H9 (cell line): ENCODE measurements around the gene TNPO3. TPM values are rescaled to one million over a fixed set of nuclear protein-coding genes. Genes with fewer than 3 reads are reported as not detected.

ENCODE experiments used
- DNase-seq: peaks from one replicate; pipeline ENCODE4 v3.0.0-alpha.2; 2017
- H2AFZ ChIP-seq: one replicate; pipeline ENCODE4 v1.6.1; 2013; ENCODE audit warnings: mild to moderate bottlenecking, low read length, control low read depth, moderate library complexity
- H2AK5ac ChIP-seq: 2 replicates; pipeline ENCODE4 v1.6.1; 2013; ENCODE audit warnings: low read length, control low read depth, mixed read lengths; ENCODE audit not compliant: insufficient read length
- H2BK120ac ChIP-seq: one replicate; pipeline ENCODE4 v1.6.1; 2013; ENCODE audit warnings: low read depth, mild to moderate bottlenecking, low read length, control low read depth, inconsistent platforms; ENCODE audit not compliant: poor library complexity, severe bottlenecking
- H2BK12ac ChIP-seq: 2 replicates; pipeline ENCODE4 v1.6.1; 2013; ENCODE audit warnings: low read length, control low read depth, mixed read lengths, low read depth; ENCODE audit not compliant: insufficient read length
- H2BK15ac ChIP-seq: 2 replicates; pipeline ENCODE4 v1.6.1; 2013; ENCODE audit warnings: low read depth, low read length, control low read depth
- H2BK20ac ChIP-seq: one replicate; pipeline ENCODE4 v1.6.1; 2013; ENCODE audit warnings: low read depth, mild to moderate bottlenecking, low read length, control low read depth, inconsistent platforms; ENCODE audit not compliant: poor library complexity, severe bottlenecking
- H2BK5ac ChIP-seq: 2 replicates; pipeline ENCODE4 v1.6.1; 2013; ENCODE audit warnings: low read length, control low read depth, mixed read lengths; ENCODE audit not compliant: insufficient read length
- H3K14ac ChIP-seq: 2 replicates; pipeline ENCODE4 v1.6.1; 2013; ENCODE audit warnings: low read length, control low read depth; ENCODE audit not compliant: insufficient read depth
- H3K18ac ChIP-seq: 2 replicates; pipeline ENCODE4 v1.6.1; 2013; ENCODE audit warnings: low read depth, mild to moderate bottlenecking, mixed read lengths, low read length, control low read depth; ENCODE audit not compliant: insufficient read length
- H3K23ac ChIP-seq: 2 replicates; pipeline ENCODE4 v1.6.1; 2013; ENCODE audit warnings: low read length, control low read depth, mixed read lengths, low read depth; ENCODE audit not compliant: insufficient read length
- H3K23me2 ChIP-seq: 2 replicates; pipeline ENCODE4 v1.6.1; 2013; ENCODE audit warnings: low read depth, mild to moderate bottlenecking, mixed read lengths, low read length, control low read depth; ENCODE audit not compliant: insufficient read length, poor library complexity, severe bottlenecking
- H3K27ac ChIP-seq: 2 replicates; pipeline ENCODE4 v1.5.1; 2013; ENCODE audit warnings: low read length, control low read depth, mixed read lengths, low read depth; ENCODE audit not compliant: insufficient read length
- H3K27me3 ChIP-seq: 2 replicates; pipeline ENCODE4 v1.6.1; 2013; ENCODE audit warnings: low read length, control low read depth, inconsistent platforms; ENCODE audit not compliant: insufficient read depth
- H3K4ac ChIP-seq: 2 replicates; pipeline ENCODE4 v1.6.1; 2013; ENCODE audit warnings: low read depth, mild to moderate bottlenecking, control low read depth, inconsistent platforms, low read length, moderate library complexity
- H3K4me1 ChIP-seq: 2 replicates; pipeline ENCODE4 v1.6.1; 2013; ENCODE audit warnings: low read length, control low read depth, inconsistent platforms; ENCODE audit not compliant: insufficient read depth
- H3K4me2 ChIP-seq: 2 replicates; pipeline ENCODE4 v1.6.1; 2013; ENCODE audit warnings: low read length, control low read depth, mixed read lengths; ENCODE audit not compliant: insufficient read length, insufficient read depth
- H3K56ac ChIP-seq: 2 replicates; pipeline ENCODE4 v1.6.1; 2013; ENCODE audit warnings: low read depth, mild to moderate bottlenecking, mixed read lengths, low read length, control low read depth; ENCODE audit not compliant: insufficient read length
- H3K79me1 ChIP-seq: 2 replicates; pipeline ENCODE4 v1.6.1; 2013; ENCODE audit warnings: low read depth, mild to moderate bottlenecking, moderate library complexity, low read length, control low read depth, inconsistent platforms; ENCODE audit not compliant: insufficient read depth, poor library complexity, severe bottlenecking
- H3K79me2 ChIP-seq: 2 replicates; pipeline ENCODE4 v1.6.1; 2013; ENCODE audit warnings: low read length, control low read depth, inconsistent platforms; ENCODE audit not compliant: insufficient read depth
- H3K9ac ChIP-seq: 2 replicates; pipeline ENCODE4 v1.6.1; 2013; ENCODE audit warnings: low read length, control low read depth, mixed read lengths; ENCODE audit not compliant: insufficient read length; ENCODE audit errors: extremely low read depth
- H3K9me3 ChIP-seq: one replicate; pipeline ENCODE4 v1.6.1; 2013; ENCODE audit warnings: low read depth, low read length, inconsistent platforms; ENCODE audit not compliant: control insufficient read depth
- H3T11ph ChIP-seq: one replicate; pipeline ENCODE4 v1.6.1; 2013; ENCODE audit warnings: mild to moderate bottlenecking, low read length, control low read depth, inconsistent platforms
- H4K20me1 ChIP-seq: one replicate; pipeline ENCODE4 v1.6.1; 2013; ENCODE audit not compliant: control insufficient read depth, insufficient read length, insufficient read depth
- H4K5ac ChIP-seq: 2 replicates; pipeline ENCODE4 v1.6.1; 2013; ENCODE audit warnings: low read depth, mild to moderate bottlenecking, mixed read lengths, low read length, control low read depth; ENCODE audit not compliant: insufficient read length
- H4K8ac ChIP-seq: replicated peaks from 2 replicates; pipeline ENCODE4 v1.6.1; 2013; ENCODE audit warnings: low read length, control low read depth, mixed read lengths, low read depth; ENCODE audit not compliant: insufficient read length
- H4K91ac ChIP-seq: 2 replicates; pipeline ENCODE4 v1.6.1; 2013; ENCODE audit warnings: low read depth, mild to moderate bottlenecking, moderate library complexity, mixed read lengths, low read length, control low read depth; ENCODE audit not compliant: insufficient read length
- H3K27ac Mint-ChIP-seq, 3 experiments: 2 replicates in 2 of 3; 3 replicates in 1 of 3; pipeline ENCODE4 v1.8.0; 2020 to 2021; ENCODE audit warnings: mixed read lengths in 3 of 3, mild to moderate bottlenecking in 1 of 3, moderate library complexity in 1 of 3
- H3K27me3 Mint-ChIP-seq: 2 replicates; pipeline ENCODE4 v1.8.0; 2021; ENCODE audit warnings: low read depth, mild to moderate bottlenecking, moderate library complexity, mixed read lengths
- H3K36me3 Mint-ChIP-seq, 3 experiments: 2 replicates in 2 of 3; 3 replicates in 1 of 3; pipeline ENCODE4 v1.8.0; 2020 to 2021; ENCODE audit warnings: low read depth in 3 of 3, mixed read lengths in 3 of 3; ENCODE audit not compliant: insufficient read depth in 1 of 3
- H3K4me1 Mint-ChIP-seq, 2 experiments: 2 replicates each; pipeline ENCODE4 v1.8.0; 2020; ENCODE audit warnings: mixed read lengths in 2 of 2
- H3K4me3 Mint-ChIP-seq, 2 experiments: 2 replicates in 1 of 2; 3 replicates in 1 of 2; pipeline ENCODE4 v1.8.0; 2020 to 2021; ENCODE audit warnings: mild to moderate bottlenecking in 2 of 2, mixed read lengths in 2 of 2, moderate library complexity in 1 of 2
- H3K9me3 Mint-ChIP-seq, 2 experiments: 2 replicates in 1 of 2; 3 replicates in 1 of 2; pipeline ENCODE4 v1.8.0; 2020; ENCODE audit warnings: mild to moderate bottlenecking in 2 of 2, mixed read lengths in 2 of 2, moderate library complexity in 1 of 2
- CTCF ChIP-seq: fragments of 200-600 bp; sonication (generic); conservative IDR thresholded peaks from 3 replicates; pipeline ENCODE4 v1.8.0; 2021; ENCODE audit warnings: antibody characterized with exemption, mild to moderate bottlenecking
- WGBS: extraction: QIAGEN DNeasy Blood & Tissue Kit; methylation state at CpG from one replicate; pipeline ENCODE4 v1.1.7; 2013; ENCODE audit warnings: missing lambda C conversion rate, low lambda C conversion rate, mixed read lengths; ENCODE audit not compliant: insufficient read length; ENCODE audit errors: extremely low coverage; 5-methylcytosine and 5-hydroxymethylcytosine counted together
- total RNA-seq: library from RNA; stranded (reverse); gene quantifications from 2 replicates; pipeline ENCODE4 v1.2.1, GENCODE V29; 2021

The TNPO3 gene
- total RNA-seq, 1 experiment from 2014 or later = 90.1 TPM

GRCh38 chr7:129037585-129037984 is 17.3 kb downstream of the TNPO3 start:
- Histone ChIP-seq H2BK15ac (no peak overlapping the region), H2AFZ (no peak overlapping the region), H3K23ac (no peak overlapping the region), H3K79me1 (peaks cover 2% of the 10 kb centered on the region), H2BK20ac (no peak overlapping the region), H2BK120ac (no peak overlapping the region), H3T11ph (no peak overlapping the region), H3K9ac (no peak overlapping the region), H3K14ac (no peak overlapping the region), H2AK5ac (no peak overlapping the region), H4K8ac (no peak overlapping the region), H3K23me2 (no peaks in the 10 kb centered on the region), H3K4me1 (no peaks in the 10 kb centered on the region; the same call in 1 of the 2 replicates), H4K20me1 (no peaks in the 10 kb centered on the region), H2BK5ac (no peak overlapping the region), H3K4me2 (no peak overlapping the region), H3K4ac (no peak overlapping the region), H2BK12ac (no peak overlapping the region), H4K5ac (no peak overlapping the region), H3K27me3 (no peaks in the 10 kb centered on the region), H3K18ac (no peak overlapping the region), H3K79me2 (peaks cover 10% of the 10 kb centered on the region; the same call in 1 of the 2 replicates), H3K27ac (no peak overlapping the region), H3K56ac (no peak overlapping the region), H4K91ac (no peak overlapping the region), H3K9me3 (no peaks in the 10 kb centered on the region)
- H3K4me1 Mint-ChIP-seq = peaks cover 34 to 40% of the 10 kb centered on the region in 2 experiments
- no peak overlapping the region for H3K4me3 Mint-ChIP-seq
- H3K9me3 Mint-ChIP-seq = no peaks in the 10 kb centered on the region; a peak in 2 of 5 replicates
- no peak for DNase-seq
- no CpG with 5 or more reads among the region's 4 CpGs for WGBS
- no peak for TF ChIP-seq CTCF
- H3K27me3 Mint-ChIP-seq = no peaks in the 10 kb centered on the region
- peaks cover 39 to 55% (median 51%) of the 10 kb centered on the region in 3 experiments; a peak in 6 of 7 replicates for H3K36me3 Mint-ChIP-seq
- peak overlapping the region; percentile 84 to 96 (median 89) for H3K27ac Mint-ChIP-seq
